ENCODE measurements around the gene HSD17B10. TPM values are rescaled to one million over a fixed set of nuclear protein-coding genes. Genes with fewer than 3 reads are reported as not detected.

The HSD17B10 gene
- total and polyA plus RNA-seq, 2 of the 13 experiments (the other 11 are each of a cell fraction or from before 2014, with no cell fraction given) = 68.7 to 84.7 TPM

DNA sequence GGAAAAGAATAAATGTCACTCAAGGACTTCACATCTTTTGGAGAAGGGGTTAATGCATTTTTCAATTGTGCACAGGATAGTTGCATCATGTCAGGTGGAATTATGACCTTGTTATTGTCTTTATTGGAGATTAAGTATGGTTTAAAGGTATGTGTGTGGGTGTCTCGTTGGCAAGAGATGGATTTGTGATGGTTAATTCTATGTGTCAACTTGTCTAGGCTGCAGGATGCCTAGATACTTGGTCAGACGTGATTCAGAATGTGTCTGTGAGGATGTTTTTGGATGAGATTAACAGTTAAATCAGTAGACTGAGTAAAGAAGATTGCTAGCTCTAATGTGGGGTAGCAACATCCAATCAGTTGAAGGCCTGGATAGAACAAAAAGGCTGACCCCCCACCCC lies 42.2 kb upstream of the HSD17B10 start (continued):
- TF ChIP-seq MZF1 (CRISPR knock-in tag; IDR thresholded peaks at IDR 0.05; ENCODE audit: borderline replicate concordance) (no peak), ZNF446 (CRISPR knock-in tag; IDR thresholded peaks at IDR 0.05) (no peak), FOSL1 (CRISPR knock-in tag; IDR thresholded peaks at IDR 0.05; ENCODE audit: borderline replicate concordance) (no peak)
- TF ChIP-seq, protein P1, sequence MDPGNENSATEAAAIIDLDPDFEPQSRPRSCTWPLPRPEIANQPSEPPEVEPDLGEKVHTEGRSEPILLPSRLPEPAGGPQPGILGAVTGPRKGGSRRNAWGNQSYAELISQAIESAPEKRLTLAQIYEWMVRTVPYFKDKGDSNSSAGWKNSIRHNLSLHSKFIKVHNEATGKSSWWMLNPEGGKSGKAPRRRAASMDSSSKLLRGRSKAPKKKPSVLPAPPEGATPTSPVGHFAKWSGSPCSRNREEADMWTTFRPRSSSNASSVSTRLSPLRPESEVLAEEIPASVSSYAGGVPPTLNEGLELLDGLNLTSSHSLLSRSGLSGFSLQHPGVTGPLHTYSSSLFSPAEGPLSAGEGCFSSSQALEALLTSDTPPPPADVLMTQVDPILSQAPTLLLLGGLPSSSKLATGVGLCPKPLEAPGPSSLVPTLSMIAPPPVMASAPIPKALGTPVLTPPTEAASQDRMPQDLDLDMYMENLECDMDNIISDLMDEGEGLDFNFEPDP (CRISPR knock-in tag; conservative IDR thresholded peaks at IDR 0.05) = no peak

DNA sequence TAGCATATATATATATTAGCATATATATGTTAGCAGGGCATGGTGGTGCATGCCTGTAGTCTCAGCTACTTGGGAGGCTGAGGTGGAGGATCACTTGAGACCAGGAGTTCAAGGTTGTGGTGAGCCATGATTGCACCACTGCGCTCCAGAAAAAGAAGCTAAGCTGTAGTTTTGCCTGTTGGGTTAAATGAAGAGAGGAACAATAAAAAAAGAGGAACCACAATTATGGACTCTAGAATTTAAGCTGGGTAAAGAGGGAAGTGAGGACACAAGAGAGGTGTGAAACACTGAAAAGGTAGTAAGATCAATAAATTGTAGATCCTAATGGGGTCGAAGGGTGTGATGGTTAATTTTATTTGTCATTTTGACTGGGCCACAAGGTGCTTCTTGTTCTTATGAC lies 40.5 kb upstream of the HSD17B10 start:
- POLR2A ChIA-PET = no interaction called here

More for the DNA sequence above, 40.5 kb upstream of the HSD17B10 start:
- Histone ChIP-seq H3K4me1 (ENCODE audit: insufficient read depth, low read length) (no peaks in the 10 kb centered on the region), H3K4me3 (replicated peaks in 1 of 3; ENCODE audit: insufficient read depth in 1 of 3, low read depth in 2 of 3, low read length in 3 of 3) (no peak overlapping the region), H3K36me3 (replicated peaks in 1 of 2; ENCODE audit: control insufficient read depth in 1 of 2, insufficient read depth in 2 of 2, low read length in 2 of 2) (no peaks in the 10 kb centered on the region), H3K9me3 (ENCODE audit: low read length) (no peaks in the 10 kb centered on the region), H3K9ac (ENCODE audit: insufficient read depth, low read depth, low read length) (no peak overlapping the region), H4K20me1 (ENCODE audit: insufficient read depth, low read length) (no peaks in the 10 kb centered on the region), H3K27me3 (ENCODE audit: control insufficient read depth in 1 of 2, insufficient read depth in 2 of 2, low read length in 2 of 2) (no peaks in the 10 kb centered on the region), H2AFZ (ENCODE audit: low read length) (no peak overlapping the region), H3K27ac (ENCODE audit: extremely low read length, insufficient read depth, low read length) (no peak overlapping the region), H3K4me2 (ENCODE audit: low read depth, low read length) (no peak overlapping the region), H3K79me2 (ENCODE audit: insufficient read depth, low read length) (no peaks in the 10 kb centered on the region)
- ATAC-seq (no peak), FAIRE-seq (no peak), DNase-seq (ENCODE audit: low spot score) (no peak)
- intact Hi-C loops (cut with micrococcal nuclease; ENCODE audit: unreplicated experiment) (no loop called here), in situ Hi-C loops (cut with HindIII; ENCODE audit: extremely low pct_ligation_motif_present, low pct_unique_long_range_greater_than_20kb) (no loop called here)
- WGBS (ENCODE audit: low lambda C conversion rate) = 0% methylated on average over 2 of the region's 2 CpGs
- TF ChIP-seq, protein P2, sequence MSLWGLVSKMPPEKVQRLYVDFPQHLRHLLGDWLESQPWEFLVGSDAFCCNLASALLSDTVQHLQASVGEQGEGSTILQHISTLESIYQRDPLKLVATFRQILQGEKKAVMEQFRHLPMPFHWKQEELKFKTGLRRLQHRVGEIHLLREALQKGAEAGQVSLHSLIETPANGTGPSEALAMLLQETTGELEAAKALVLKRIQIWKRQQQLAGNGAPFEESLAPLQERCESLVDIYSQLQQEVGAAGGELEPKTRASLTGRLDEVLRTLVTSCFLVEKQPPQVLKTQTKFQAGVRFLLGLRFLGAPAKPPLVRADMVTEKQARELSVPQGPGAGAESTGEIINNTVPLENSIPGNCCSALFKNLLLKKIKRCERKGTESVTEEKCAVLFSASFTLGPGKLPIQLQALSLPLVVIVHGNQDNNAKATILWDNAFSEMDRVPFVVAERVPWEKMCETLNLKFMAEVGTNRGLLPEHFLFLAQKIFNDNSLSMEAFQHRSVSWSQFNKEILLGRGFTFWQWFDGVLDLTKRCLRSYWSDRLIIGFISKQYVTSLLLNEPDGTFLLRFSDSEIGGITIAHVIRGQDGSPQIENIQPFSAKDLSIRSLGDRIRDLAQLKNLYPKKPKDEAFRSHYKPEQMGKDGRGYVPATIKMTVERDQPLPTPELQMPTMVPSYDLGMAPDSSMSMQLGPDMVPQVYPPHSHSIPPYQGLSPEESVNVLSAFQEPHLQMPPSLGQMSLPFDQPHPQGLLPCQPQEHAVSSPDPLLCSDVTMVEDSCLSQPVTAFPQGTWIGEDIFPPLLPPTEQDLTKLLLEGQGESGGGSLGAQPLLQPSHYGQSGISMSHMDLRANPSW (CRISPR knock-in tag; IDR thresholded peaks at IDR 0.05; ENCODE audit: borderline replicate concordance) = no peak
- TF ChIP-seq ZNF317 (CRISPR knock-in tag; IDR thresholded peaks at IDR 0.05) = no peak
- TF ChIP-seq NR2F6 (IDR thresholded peaks at IDR 0.05) = no peak
- no peak for TF ChIP-seq NR2F6 (CRISPR knock-in tag; IDR thresholded peaks at IDR 0.05)
- TF ChIP-seq MBD4 (IDR thresholded peaks at IDR 0.05; ENCODE audit: borderline replicate concordance, low read length) = no peak
- no peak for TF ChIP-seq ZNF564 (CRISPR knock-in tag; IDR thresholded peaks at IDR 0.05)
- TF ChIP-seq HOXA9 (CRISPR knock-in tag; IDR thresholded peaks at IDR 0.05; ENCODE audit: borderline replicate concordance) = no peak
- no peak for TF ChIP-seq GATA4 (IDR thresholded peaks at IDR 0.05; ENCODE audit: borderline replicate concordance, low read depth)
- TF ChIP-seq, protein P3, sequence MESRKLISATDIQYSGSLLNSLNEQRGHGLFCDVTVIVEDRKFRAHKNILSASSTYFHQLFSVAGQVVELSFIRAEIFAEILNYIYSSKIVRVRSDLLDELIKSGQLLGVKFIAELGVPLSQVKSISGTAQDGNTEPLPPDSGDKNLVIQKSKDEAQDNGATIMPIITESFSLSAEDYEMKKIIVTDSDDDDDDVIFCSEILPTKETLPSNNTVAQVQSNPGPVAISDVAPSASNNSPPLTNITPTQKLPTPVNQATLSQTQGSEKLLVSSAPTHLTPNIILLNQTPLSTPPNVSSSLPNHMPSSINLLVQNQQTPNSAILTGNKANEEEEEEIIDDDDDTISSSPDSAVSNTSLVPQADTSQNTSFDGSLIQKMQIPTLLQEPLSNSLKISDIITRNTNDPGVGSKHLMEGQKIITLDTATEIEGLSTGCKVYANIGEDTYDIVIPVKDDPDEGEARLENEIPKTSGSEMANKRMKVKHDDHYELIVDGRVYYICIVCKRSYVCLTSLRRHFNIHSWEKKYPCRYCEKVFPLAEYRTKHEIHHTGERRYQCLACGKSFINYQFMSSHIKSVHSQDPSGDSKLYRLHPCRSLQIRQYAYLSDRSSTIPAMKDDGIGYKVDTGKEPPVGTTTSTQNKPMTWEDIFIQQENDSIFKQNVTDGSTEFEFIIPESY (CRISPR knock-in tag; IDR thresholded peaks at IDR 0.05) = no peak
- TF ChIP-seq ZMAT3 (CRISPR knock-in tag; conservative IDR thresholded peaks at IDR 0.05) = no peak
- TF ChIP-seq, protein P4, sequence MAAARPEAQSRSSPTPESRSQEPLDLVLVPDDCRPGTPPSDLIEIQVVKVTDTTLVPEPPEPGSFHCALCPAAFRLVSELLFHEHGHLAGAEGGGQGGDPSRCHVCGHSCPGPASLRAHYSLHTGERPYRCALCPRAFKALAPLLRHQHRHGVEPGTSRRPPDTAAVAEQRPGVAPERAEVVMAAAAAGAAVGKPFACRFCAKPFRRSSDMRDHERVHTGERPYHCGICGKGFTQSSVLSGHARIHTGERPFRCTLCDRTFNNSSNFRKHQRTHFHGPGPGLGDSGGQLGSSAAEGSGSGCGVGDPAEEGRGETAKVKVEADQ (CRISPR knock-in tag; IDR thresholded peaks at IDR 0.05; ENCODE audit: borderline replicate concordance) = no peak
- CTCF ChIA-PET (ENCODE audit: low intra/inter-chr PET ratio, low total read pairs) = no interaction called here
- no TSS peak for BruUV-seq (replicated peaks)

Data from HepG2 (cell line).